Endothelial cell of umbilical vein (primary cell): ENCODE measurements around the gene UGT1A7. TPM values are rescaled to one million over a fixed set of nuclear protein-coding genes. Genes with fewer than 3 reads are reported as not detected.
"Not testable (repeated sequence)": the region's sequence is repeated elsewhere in the genome, so short reads cannot be mapped to it uniquely, and the experiment has no call there.

ENCODE experiments used
- BruUV-seq: library from RNA; stranded (reverse); fragments of 400-500 nt; replicated peaks from 2 replicates; lab custom pipeline; 2021; lab: Mats Ljungman, UMichigan
- CTCF ChIA-PET: fragments of 300-600, 350-600 bp; sonication (Branson Sonifier 250); formaldehyde crosslinking; loops from one replicate; lab custom pipeline; 2021; ENCODE audit warnings: antibody characterized with exemption, inconsistent platforms; lab: Charles Lee
- POLR2A ChIA-PET: fragments of 300-600, 350-600 bp; sonication (Branson Sonifier 250); formaldehyde crosslinking; loops from one replicate; lab custom pipeline; 2021; ENCODE audit warnings: antibody characterized with exemption, inconsistent platforms; lab: Charles Lee
- DNase-seq: peaks from one replicate; pipeline ENCODE4 v3.0.0-alpha.2; 2011; ENCODE audit warnings: low read depth, low spot score
- FAIRE-seq: peaks from 2 replicates; lab custom pipeline; 2011; peaks lifted over from hg19 to GRCh38; lab: Jason Lieb, UNC
- H2AFZ ChIP-seq: 2 replicates; pipeline ENCODE4 v1.6.0; 2012; ENCODE audit warnings: low read depth, low read length, control low read depth, inconsistent platforms
- H3K27ac ChIP-seq: 2 replicates; pipeline ENCODE4 v1.5.1; 2011; ENCODE audit warnings: low read depth, mild to moderate bottlenecking, control low read depth, low read length, moderate library complexity; ENCODE audit not compliant: insufficient read depth
- H3K27me3 ChIP-seq, 2 experiments: 2 replicates each; pipeline versions ENCODE4 v1.6.0 to v1.6.1; 2011; ENCODE audit warnings: low read length in 2 of 2, mixed read lengths in 1 of 2; ENCODE audit not compliant: control insufficient read depth in 2 of 2, insufficient read depth in 2 of 2
- H3K36me3 ChIP-seq, 2 experiments: 2 replicates in 1 of 2; 3 replicates in 1 of 2; pipeline ENCODE4 v1.5.1; 2011; ENCODE audit warnings: low read length in 2 of 2, mild to moderate bottlenecking in 1 of 2, moderate library complexity in 1 of 2; ENCODE audit not compliant: control insufficient read depth in 2 of 2, insufficient read depth in 2 of 2; ENCODE audit errors: extremely low read depth in 1 of 2
- H3K4me1 ChIP-seq: 3 replicates; pipeline ENCODE4 v1.5.1; 2011; ENCODE audit warnings: mild to moderate bottlenecking, low read length; ENCODE audit not compliant: control insufficient read depth, insufficient read depth; ENCODE audit errors: extremely low read depth
- H3K4me2 ChIP-seq: 2 replicates; pipeline ENCODE4 v1.6.1; 2011; ENCODE audit warnings: low read length, control low read depth, mixed read lengths; ENCODE audit not compliant: insufficient read depth
- H3K4me3 ChIP-seq, 3 experiments: fragments of 200-600 bp in 1 of 3; sonication (generic), shearing (Covaris generic) in 1 of 3; replicated peaks in 1 of 3; 2 replicates each; pipeline ENCODE4 v1.5.1; 2011 to 2016; ENCODE audit warnings: control low read depth in 3 of 3, low read length in 3 of 3, mild to moderate bottlenecking in 2 of 3, inconsistent platforms in 1 of 3, low read depth in 1 of 3, moderate library complexity in 1 of 3; ENCODE audit not compliant: insufficient read depth in 1 of 3
- H3K79me2 ChIP-seq: 2 replicates; pipeline ENCODE4 v1.6.0; 2012; ENCODE audit warnings: low read length, inconsistent platforms; ENCODE audit not compliant: control insufficient read depth, insufficient read depth
- H3K9ac ChIP-seq: replicated peaks from 2 replicates; pipeline ENCODE3; 2011; ENCODE audit warnings: low read length, control low read depth; ENCODE audit not compliant: insufficient read depth; ENCODE audit errors: extremely low read depth
- H3K9me1 ChIP-seq: replicated peaks from 3 replicates; pipeline ENCODE4 v1.6.0; 2011; ENCODE audit warnings: mild to moderate bottlenecking, low read length; ENCODE audit not compliant: control insufficient read depth, insufficient read depth; ENCODE audit errors: extremely low read depth
- H3K9me3 ChIP-seq: replicated peaks from 2 replicates; pipeline ENCODE4 v1.5.1; 2012; ENCODE audit warnings: low read length, inconsistent platforms; ENCODE audit not compliant: control insufficient read depth, insufficient read depth
- H4K20me1 ChIP-seq: replicated peaks from 2 replicates; pipeline ENCODE3; 2011; ENCODE audit warnings: mild to moderate bottlenecking, low read length; ENCODE audit not compliant: control insufficient read depth, insufficient read depth; ENCODE audit errors: extremely low read depth
- CTCF ChIP-seq, 2 donors: IDR thresholded peaks; 1 replicate in 1 of 2; 2 replicates in 1 of 2; pipeline ENCODE4 v1.5.1; 2011; ENCODE audit warnings: low read length in 2 of 2, mild to moderate bottlenecking in 2 of 2, moderate library complexity in 2 of 2, control low read depth in 1 of 2, inconsistent platforms in 1 of 2, low read depth in 1 of 2; ENCODE audit not compliant: insufficient read depth in 1 of 2; ENCODE audit errors: extremely low read depth in 1 of 2
- POLR2A ChIP-seq: IDR thresholded peaks from 2 replicates; pipeline ENCODE4 v1.6.1; 2012; ENCODE audit warnings: low read depth, mild to moderate bottlenecking, control low read depth, low read length
- dilution Hi-C: fragments of 300-500 bp; cut with MboI; formaldehyde crosslinking; loops from one replicate; pipeline ENCODE4 v1.15.0; 2019; ENCODE audit warnings: low sequenced_read_pairs; ENCODE audit not compliant: extremely low pct_ligation_motif_present
- intact Hi-C: fragments of 100-400 bp; cut with micrococcal nuclease; formaldehyde crosslinking; loops from one replicate; pipeline ENCODE4 v1.10.0; 2022
- polyA plus RNA-seq, 4 experiments: library from polyadenylated mRNA; depleted of rRNA in 3 of 4; stranded (reverse) in 3 of 4; unstranded in 1 of 4; fragments of >200 nt; gene quantifications; 2 replicates each; pipeline versions ENCODE4 v1.2.1 to v1.2.3, GENCODE V29; 2011 to 2012; ENCODE audit warnings: missing spikeins in 1 of 4
- total RNA-seq: library from RNA; stranded (reverse); gene quantifications from 2 replicates; pipeline ENCODE4 v1.2.3, GENCODE V29; 2021

Gene UGT1A7
- total and polyA plus RNA-seq, 2 donors (not counting 3 experiments of a cell fraction or from before 2014, with no cell fraction given), result not detected

- Histone ChIP-seq H2AFZ (no peak overlapping the region), H3K9me1 (no peaks in the 10 kb centered on the region), H3K4me1 (no peaks in the 10 kb centered on the region), H3K4me2 (no peak overlapping the region), H4K20me1 (no peaks in the 10 kb centered on the region), H3K79me2 (no peaks in the 10 kb centered on the region), H3K27ac (no peak overlapping the region), H3K36me3 (no peaks in the 10 kb centered on the region), H3K27me3 (no peaks in the 10 kb centered on the region), H3K9me3 (no peaks in the 10 kb centered on the region), H3K4me3 (no peak overlapping the region), H3K9ac (no peak overlapping the region)
- BruUV-seq, result no TSS peak
- intact Hi-C loops, result no loop called here
- DNase-seq, result peak; percentile 13
- CTCF ChIA-PET, result interaction anchor here (1.4 kb wide), 1 partner anchor 194 kb away, joined by 3 read pairs; no protein-coding TSS in a partner anchor
- TF ChIP-seq CTCF (IDR thresholded peaks at IDR 0.05; ENCODE audit: extremely low read depth in 1 of 2, insufficient read depth in 1 of 2, low read depth in 1 of 2, low read length in 2 of 2) (peak; percentile 6 to 35), POLR2A (no peak)
- FAIRE-seq, result no peak
- dilution Hi-C loops, result no loop called here
- POLR2A ChIA-PET, result no interaction called here
Measured at GRCh38 chr2:233643128-233643527, 38.6 kb upstream of the UGT1A7 start.

- H3K9me3 ChIP-seq, H3K4me3 ChIP-seq, BruUV-seq, dilution Hi-C loops, POLR2A ChIA-PET, DNase-seq, H4K20me1 ChIP-seq, H3K4me2 ChIP-seq, H3K27ac ChIP-seq, H3K4me1 ChIP-seq, intact Hi-C loops, CTCF ChIA-PET, H3K79me2 ChIP-seq, FAIRE-seq, H3K9me1 ChIP-seq, H3K9ac ChIP-seq, H3K36me3 ChIP-seq, H2AFZ ChIP-seq, H3K27me3 ChIP-seq: not testable (repeated sequence)
Measured at GRCh38 chr2:233646033-233646432, 35.7 kb upstream of the UGT1A7 start.
